Heart right ventricle (tissue), 16 donors: ENCODE results near the gene RAB28. TPM values are rescaled to one million over a fixed set of nuclear protein-coding genes. Genes with fewer than 3 reads are reported as not detected.

Source experiments
- ATAC-seq, 8 donors: fragments of 200-7000 bp; cut with Tn5 transposase; one replicate each; pipeline ENCODE4 v1.9.1; 2020; ENCODE audit warnings: mild to moderate bottlenecking in 8 of 8, moderate library complexity in 8 of 8, moderate number of reproducible peaks in 1 of 8
- DNase-seq, 2 donors: peaks; one replicate each; pipeline ENCODE4 v3.0.0-alpha.2; 2020
- H3K27ac ChIP-seq, 10 donors: fragments of 200-600 bp; sonication (generic) in 2 of 10; one replicate each; pipeline versions ENCODE4 v1.5.0 to v1.8.0; 2020 to 2022; ENCODE audit warnings: mild to moderate bottlenecking in 3 of 10
- H3K27me3 ChIP-seq, 7 donors: fragments of 200-600 bp; one replicate each; pipeline ENCODE4 v1.8.0; 2021 to 2022; ENCODE audit warnings: mild to moderate bottlenecking in 2 of 7
- H3K36me3 ChIP-seq, 9 donors: fragments of 200-600 bp; sonication (generic) in 1 of 9; one replicate each; pipeline versions ENCODE4 v1.5.0 to v1.8.0; 2020 to 2022; ENCODE audit warnings: mild to moderate bottlenecking in 2 of 9
- H3K4me1 ChIP-seq, 9 donors: fragments of 200-600 bp; sonication (generic) in 1 of 9; one replicate each; pipeline versions ENCODE4 v1.5.0 to v1.8.0; 2020 to 2022; ENCODE audit warnings: mild to moderate bottlenecking in 4 of 9
- H3K4me3 ChIP-seq, 10 donors: fragments of 200-600 bp; sonication (generic) in 2 of 10; one replicate each; pipeline versions ENCODE4 v1.5.0 to v1.8.0; 2020 to 2022; ENCODE audit warnings: mild to moderate bottlenecking in 7 of 10, moderate library complexity in 2 of 10
- H3K9me3 ChIP-seq, 11 donors: fragments of 200-600 bp in 10 of 11; sonication (generic) in 2 of 11; one replicate each; pipeline versions ENCODE4 v1.5.0 to v1.8.0; 2013 to 2022; ENCODE audit warnings: mild to moderate bottlenecking in 2 of 11, control low read depth in 1 of 11, moderate library complexity in 1 of 11
- CTCF ChIP-seq, 9 donors: fragments of 200-600 bp; sonication (generic) in 2 of 9; IDR thresholded peaks; one replicate each; pipeline versions ENCODE4 v1.5.0 to v1.8.0; 2021 to 2022; ENCODE audit warnings: antibody characterized with exemption in 9 of 9, mild to moderate bottlenecking in 5 of 9, moderate library complexity in 1 of 9
- WGBS, 2 donors: extraction: QIAGEN DNeasy Blood & Tissue Kit; methylation state at CpG; one replicate each; pipeline ENCODE4 v1.1.7; 2013; ENCODE audit warnings: inconsistent platforms in 1 of 2; 5-methylcytosine and 5-hydroxymethylcytosine counted together
- intact Hi-C, 10 donors: fragments of 100-400 bp; cut with DNase I; formaldehyde crosslinking; loops; one replicate each; pipeline versions ENCODE4 v1.11.1 to v1.14.2; 2022
- polyA plus RNA-seq, 2 donors: library from polyadenylated mRNA; stranded (reverse); fragments of 200-250 nt; gene quantifications; one replicate each; pipeline ENCODE4 v1.2.3, GENCODE V29; 2013
- total RNA-seq, 10 donors: library from RNA; stranded (reverse); fragmentation: NEBNext Ultra II Directional in 3 of 10; extraction: Animal tissue kit (Norgen Biotek cat#: 25700) in 3 of 10; gene quantifications; one replicate each; pipeline versions ENCODE4 v1.2.1 to v1.2.4, GENCODE V29; 2021 to 2023
- donor health status: Arrhythmogenic right ventricular cardiomyopathy.
- donor health status: ischemic (EF 13 %, LVEDD 7.1; RV severe dilation, severe dysfunction).
- donor health status: healthy with polysubstance abuse.
- donor health status: DM: no; HTN: yes; CAD: no.
- donor health status: DM: no; HTN: no; CAD: no.
- donor health status: ischemic (EF 25% LVEDD 6.9; RV normal size, moderate dysfunction).
- donor health status: ischemic (EF 25% LVEDD 5.7; RV mildly dilated, moderate dysfunction).
- donor health status: healthy.
- donor health status: DM: yes; HTN: yes; CAD: no.
- donor health status: Ischemic cardiomyopathy.
- donor health status: ischemic (EF 35%, LVEDD 5.7; RV mildly dilated, moderate dysfunction).
- donor health status: nonischemic (EF 11% LVEDD 7.7; RV severe dilation, severe dysfunction).
- donor health status: DM: yes; HTN: yes; CAD: no.
- donor health status: PGD.
- donor health status: ischemic (EF 29% LVEDD 5.4; RV normal size, mild dysfunction).
- donor health status: nonischemic (EF 23%, LVEDD 6.1; RV moderate dilation, normal function).

Gene RAB28
- total and polyA plus RNA-seq, 12 donors, result 12.7 to 27.5 (median 20.3) TPM

GRCh38 chr4:13364172-13364571, 120.0 kb downstream of the RAB28 start:
- Histone ChIP-seq H3K27me3 (no peaks in the 10 kb centered on the region), H3K9me3 (no peaks in the 10 kb centered on the region), H3K36me3 (peaks cover 0 to 20% (median 0%) of the 10 kb centered on the region in 9 donors), H3K4me3 (no peak overlapping the region), H3K4me1 (peaks cover 0 to 14% (median 4%) of the 10 kb centered on the region in 9 donors), H3K27ac (no peak overlapping the region)
- DNase-seq (no peak), ATAC-seq (no peak)
- 95 to 97% methylated on average over 1 of the region's 1 CpG for WGBS, 2 donors
- TF ChIP-seq CTCF (IDR thresholded peaks at IDR 0.05), result no peak
- intact Hi-C loops, result no loop called here

GRCh38 chr4:13359809-13360208, 124.3 kb downstream of the RAB28 start:
- TF ChIP-seq CTCF (IDR thresholded peaks at IDR 0.05), result no peak
- DNase-seq (no peak), ATAC-seq (peak in 4 of 8 donors; percentile 49 to 84 (median 66))
- Histone ChIP-seq H3K4me1 (peaks cover 0 to 2% (median 0%) of the 10 kb centered on the region in 9 donors), H3K36me3 (peaks cover 0 to 7% (median 0%) of the 10 kb centered on the region in 9 donors), H3K4me3 (no peak overlapping the region), H3K27me3 (no peaks in the 10 kb centered on the region), H3K9me3 (no peaks in the 10 kb centered on the region), H3K27ac (no peak overlapping the region)
- 94 to 97% methylated on average over 1 of the region's 1 CpG for WGBS, 2 donors
- intact Hi-C loops, result no loop called here

DNA sequence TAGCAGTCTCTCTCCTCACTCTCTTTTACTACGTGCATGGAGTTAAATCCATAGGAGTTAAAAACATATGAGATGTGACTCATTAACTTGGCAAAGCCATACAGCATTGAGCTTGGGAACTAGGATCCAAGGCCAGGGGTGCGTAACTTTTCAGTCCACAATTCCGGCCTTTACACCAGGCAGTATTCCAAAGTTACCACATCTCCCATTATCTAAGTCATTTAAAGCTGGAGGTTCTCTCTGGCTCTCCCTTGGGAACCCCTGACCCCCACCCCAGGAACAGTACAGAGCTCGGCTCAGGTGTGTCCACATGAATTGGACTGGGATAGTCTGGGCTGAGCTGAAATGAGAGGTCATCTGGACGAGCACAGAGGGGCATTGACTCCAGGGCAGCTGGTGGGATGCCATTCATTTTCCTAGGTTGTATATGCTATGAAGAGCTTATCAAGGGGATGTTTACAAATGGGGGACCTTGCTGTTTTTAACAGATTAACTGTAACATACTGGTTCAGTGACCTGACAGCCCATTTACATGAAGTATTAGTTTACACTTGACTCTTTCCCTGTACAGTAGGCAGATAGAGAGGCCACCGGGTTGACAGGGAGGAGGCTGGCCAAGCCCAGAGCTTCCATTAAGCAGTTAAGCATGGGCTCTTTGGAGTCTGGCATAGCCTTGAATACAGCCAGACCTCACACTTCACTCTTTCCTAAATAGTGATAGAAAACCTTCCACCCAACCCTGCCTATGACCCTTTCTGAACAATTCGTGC, 128.8 kb downstream of the RAB28 start:
- peaks cover 0 to 17% (median 0%) of the 10 kb centered on the region in 9 donors for H3K36me3 ChIP-seq
- no peak overlapping the region for H3K27ac ChIP-seq
- DNase-seq (no peak), ATAC-seq (no peak)
- H3K4me3 ChIP-seq, result no peak overlapping the region
- no peak for TF ChIP-seq CTCF (IDR thresholded peaks at IDR 0.05)
- no peaks in the 10 kb centered on the region for H3K27me3 ChIP-seq
- 71% methylated on average over 7 of the region's 7 CpGs for WGBS, 2 donors
- H3K9me3 ChIP-seq, result peaks cover 0 to 10% (median 0%) of the 10 kb centered on the region in 11 donors
- peaks cover 0 to 3% (median 0%) of the 10 kb centered on the region in 9 donors for H3K4me1 ChIP-seq
- intact Hi-C loops, result no loop called here

- Histone ChIP-seq H3K36me3 (peaks cover 0 to 17% (median 0%) of the 10 kb centered on the region in 9 donors), H3K4me1 (no peaks in the 10 kb centered on the region), H3K9me3 (peaks cover 0 to 10% (median 0%) of the 10 kb centered on the region in 11 donors), H3K27ac (no peak overlapping the region), H3K27me3 (no peaks in the 10 kb centered on the region), H3K4me3 (no peak overlapping the region)
- intact Hi-C loops, result no loop called here
- DNase-seq (no peak), ATAC-seq (no peak)
- 97 to 98% methylated on average over 3 of the region's 3 CpGs for WGBS, 2 donors
- TF ChIP-seq CTCF (IDR thresholded peaks at IDR 0.05), result no peak
These were observed 135.0 kb downstream of the RAB28 start for GRCh38 chr4:13349096-13349495.
